HCT116 (cell line): ENCODE data around the gene GABARAP.

ENCODE experiments used
- ATF3 ChIP-seq: IDR thresholded peaks from 2 replicates; pipeline ENCODE4 v1.6.1; 2012
- EZH2 ChIP-seq: fragments of 200-600 bp; sonication (generic); IDR thresholded peaks from 2 replicates; pipeline ENCODE4 v1.6.1; 2017; ENCODE audit warnings: antibody characterized with exemption, mixed run types
- EZH2phosphoT487 ChIP-seq: fragments of 200-600 bp; IDR thresholded peaks from 2 replicates; pipeline ENCODE4 v1.6.1; 2018; ENCODE audit warnings: antibody characterized with exemption, borderline replicate concordance
- POLR2A ChIP-seq: IDR thresholded peaks from 2 replicates; pipeline ENCODE4 v1.7.0; 2011; ENCODE audit warnings: borderline replicate concordance; ENCODE audit not compliant: insufficient read depth, insufficient read length; ENCODE audit errors: extremely low read depth
- POLR2AphosphoS5 ChIP-seq: IDR thresholded peaks from 2 replicates; pipeline ENCODE4 v1.6.1; 2011; ENCODE audit warnings: mild to moderate bottlenecking, low read depth, low read length, moderate library complexity
- TF ChIP-seq, protein P1 (sequence below), 3 experiments: fragments of 200-600 bp in 1 of 3; sonication (generic) in 1 of 3; IDR thresholded peaks in 2 of 3; conservative IDR thresholded peaks in 1 of 3; 2 replicates each; pipeline ENCODE4 v1.5.1; 2012 to 2017; ENCODE audit warnings: low read depth in 2 of 3, low read length in 2 of 3, antibody characterized with exemption in 1 of 3, borderline replicate concordance in 1 of 3, control low read depth in 1 of 3, mild to moderate bottlenecking in 1 of 3, mixed read lengths in 1 of 3, mixed run types in 1 of 3, moderate library complexity in 1 of 3; ENCODE audit not compliant: insufficient read depth in 1 of 3
- TF ChIP-seq, protein P2 (sequence below): IDR thresholded peaks from 2 replicates; pipeline ENCODE4 v1.6.1; 2012

- TF ChIP-seq EZH2phosphoT487 (no peak), POLR2A (no peak), ATF3 (no peak), POLR2AphosphoS5 (no peak; the same call in 1 of the 2 replicates), EZH2 (no peak)
- TF ChIP-seq, protein P1, sequence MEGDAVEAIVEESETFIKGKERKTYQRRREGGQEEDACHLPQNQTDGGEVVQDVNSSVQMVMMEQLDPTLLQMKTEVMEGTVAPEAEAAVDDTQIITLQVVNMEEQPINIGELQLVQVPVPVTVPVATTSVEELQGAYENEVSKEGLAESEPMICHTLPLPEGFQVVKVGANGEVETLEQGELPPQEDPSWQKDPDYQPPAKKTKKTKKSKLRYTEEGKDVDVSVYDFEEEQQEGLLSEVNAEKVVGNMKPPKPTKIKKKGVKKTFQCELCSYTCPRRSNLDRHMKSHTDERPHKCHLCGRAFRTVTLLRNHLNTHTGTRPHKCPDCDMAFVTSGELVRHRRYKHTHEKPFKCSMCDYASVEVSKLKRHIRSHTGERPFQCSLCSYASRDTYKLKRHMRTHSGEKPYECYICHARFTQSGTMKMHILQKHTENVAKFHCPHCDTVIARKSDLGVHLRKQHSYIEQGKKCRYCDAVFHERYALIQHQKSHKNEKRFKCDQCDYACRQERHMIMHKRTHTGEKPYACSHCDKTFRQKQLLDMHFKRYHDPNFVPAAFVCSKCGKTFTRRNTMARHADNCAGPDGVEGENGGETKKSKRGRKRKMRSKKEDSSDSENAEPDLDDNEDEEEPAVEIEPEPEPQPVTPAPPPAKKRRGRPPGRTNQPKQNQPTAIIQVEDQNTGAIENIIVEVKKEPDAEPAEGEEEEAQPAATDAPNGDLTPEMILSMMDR (IDR thresholded peaks at IDR 0.05 in 2 of 3, conservative IDR thresholded peaks at IDR 0.05 in 1 of 3; ENCODE audit: borderline replicate concordance in 1 of 3, insufficient read depth in 1 of 3, low read depth in 2 of 3, low read length in 2 of 3): no peak
- TF ChIP-seq, protein P2, sequence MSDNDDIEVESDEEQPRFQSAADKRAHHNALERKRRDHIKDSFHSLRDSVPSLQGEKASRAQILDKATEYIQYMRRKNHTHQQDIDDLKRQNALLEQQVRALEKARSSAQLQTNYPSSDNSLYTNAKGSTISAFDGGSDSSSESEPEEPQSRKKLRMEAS: no peak
These were observed 20.8 kb downstream of the GABARAP start for GRCh38 chr17:7221278-7222092.
